GM18951 (cell line): Measurements from ENCODE around the gene ETV3L.

Source experiments
- POLR2A ChIP-seq: IDR thresholded peaks from 4 replicates; pipeline ENCODE4 v1.6.1; 2011; ENCODE audit warnings: mild to moderate bottlenecking; ENCODE audit not compliant: insufficient read length, insufficient read depth; ENCODE audit errors: extremely low read depth
- in situ Hi-C: fragments of 300-500 bp; cut with MboI; formaldehyde crosslinking; loops from one replicate; pipeline ENCODE4 v1.12.0; 2022; ENCODE audit warnings: low sequenced_read_pairs, mixed read lengths, inconsistent platforms; ENCODE audit not compliant: unreplicated experiment

Gene ETV3L

DNA sequence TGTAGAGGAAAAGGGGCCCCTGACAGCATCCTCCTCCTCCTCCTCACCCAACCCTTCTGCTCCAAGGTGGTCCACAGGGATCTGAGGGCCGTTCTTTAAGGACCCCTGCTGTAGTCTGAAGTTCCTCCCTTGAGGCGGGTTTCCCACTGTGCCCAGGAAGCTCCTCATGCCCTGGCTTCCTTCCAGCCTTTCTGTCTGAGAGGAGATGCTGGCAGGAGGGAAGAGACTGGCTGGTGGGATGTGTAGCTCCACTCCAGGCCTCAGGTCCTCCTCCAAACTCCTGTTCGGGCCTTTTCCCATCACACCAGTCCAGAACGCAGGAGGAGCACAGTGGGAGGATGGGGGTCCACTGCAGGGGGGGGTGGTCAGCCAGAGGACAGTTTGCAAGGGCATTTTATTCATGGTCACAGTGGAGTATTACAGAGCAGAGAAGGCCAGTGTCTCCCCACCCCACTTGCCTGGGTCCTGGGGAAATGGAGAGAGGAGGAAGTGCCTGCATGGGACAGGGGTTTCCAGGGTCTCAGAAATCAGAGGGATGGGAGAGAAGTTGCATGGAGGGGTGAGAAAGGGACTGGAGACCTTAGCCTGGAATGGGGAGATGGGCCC is 7.8 kb downstream of the ETV3L start:
- in situ Hi-C loops = no loop called here
- no peak for TF ChIP-seq POLR2A

DNA sequence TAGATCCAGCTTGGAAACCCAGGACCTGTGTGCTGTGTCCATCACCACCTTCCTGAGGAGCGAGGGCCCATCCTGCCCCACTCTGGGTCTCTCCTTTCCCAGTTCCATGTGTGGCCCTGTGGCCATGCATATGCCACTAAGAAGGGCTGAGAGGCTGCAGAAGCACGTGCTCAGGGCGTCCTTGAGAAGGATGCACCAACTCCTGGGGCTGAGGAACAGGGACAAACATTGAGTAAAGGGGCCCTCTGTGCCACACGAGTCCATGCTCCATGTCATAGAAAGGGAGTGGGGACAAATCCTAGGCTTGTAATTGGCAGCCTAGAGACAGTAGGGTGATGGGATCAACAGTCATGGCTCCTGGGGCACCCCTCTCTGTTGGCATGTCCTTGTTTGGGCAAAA is 8.4 kb downstream of the ETV3L start:
- in situ Hi-C loops = no loop called here
- TF ChIP-seq POLR2A = no peak

DNA sequence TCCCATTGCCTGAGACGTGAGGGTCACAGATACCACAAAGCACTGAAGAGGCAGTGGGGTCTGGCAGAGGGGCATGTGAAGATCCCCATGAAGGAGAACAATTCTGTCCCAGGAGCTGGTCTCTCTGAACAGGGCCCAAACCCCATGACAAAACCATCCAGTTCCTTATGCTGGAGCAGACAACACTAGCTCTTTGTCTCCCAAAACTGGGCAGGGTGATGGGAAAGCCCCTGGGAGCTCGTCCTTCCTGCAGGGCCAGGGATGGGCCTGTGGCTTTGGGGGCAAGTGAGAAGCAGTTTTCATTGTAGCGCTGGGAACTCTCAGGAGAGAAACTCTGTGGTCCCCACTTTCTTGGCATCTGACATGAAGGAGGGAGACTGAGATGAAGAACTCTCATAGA is 8.8 kb downstream of the ETV3L start:
- in situ Hi-C loops = no loop called here
- TF ChIP-seq POLR2A = no peak

DNA sequence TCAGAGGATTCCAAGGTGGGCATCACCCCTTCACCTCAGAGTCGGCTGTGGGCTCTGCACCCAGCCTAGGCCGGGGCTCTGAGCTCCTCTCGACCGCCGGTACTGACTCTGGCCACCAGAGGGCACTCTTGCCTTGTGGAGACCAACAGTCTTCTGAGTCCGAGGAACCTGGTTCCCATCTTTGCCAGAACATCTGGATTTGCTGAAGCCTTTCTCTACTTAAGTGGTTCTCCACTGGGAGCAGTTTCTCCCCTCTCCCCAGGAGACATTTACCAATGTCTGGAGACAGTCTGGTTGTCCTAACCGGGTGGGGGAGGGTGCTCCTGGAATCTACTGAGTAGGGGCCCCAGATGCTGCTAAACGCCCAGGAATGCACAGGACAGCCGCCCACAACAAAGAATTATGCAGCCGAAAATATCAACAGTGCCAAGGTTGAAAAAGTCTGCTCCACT is 9.4 kb downstream of the ETV3L start:
- in situ Hi-C loops = no loop called here
- no peak for TF ChIP-seq POLR2A

DNA sequence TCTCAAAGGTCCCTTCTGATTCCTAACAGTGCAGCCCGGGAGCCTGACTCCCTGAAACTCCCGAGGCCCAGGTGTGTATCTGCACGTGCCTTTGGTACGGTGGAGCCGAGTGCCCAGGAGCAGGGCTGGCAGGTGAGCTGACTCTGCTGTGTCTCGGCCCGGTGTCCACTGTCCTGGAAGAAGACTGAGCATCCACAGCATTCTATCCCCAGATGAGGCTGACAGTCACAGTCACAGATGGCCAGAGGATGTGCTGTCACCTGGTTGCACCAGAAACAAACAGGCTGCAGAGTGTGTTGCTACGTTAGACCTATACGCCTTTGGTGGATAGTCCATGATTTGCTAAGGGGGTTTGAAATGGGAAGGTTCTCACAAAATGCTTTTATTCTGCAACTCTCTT is 9.8 kb downstream of the ETV3L start:
- no peak for TF ChIP-seq POLR2A
- in situ Hi-C loops = no loop called here

DNA sequence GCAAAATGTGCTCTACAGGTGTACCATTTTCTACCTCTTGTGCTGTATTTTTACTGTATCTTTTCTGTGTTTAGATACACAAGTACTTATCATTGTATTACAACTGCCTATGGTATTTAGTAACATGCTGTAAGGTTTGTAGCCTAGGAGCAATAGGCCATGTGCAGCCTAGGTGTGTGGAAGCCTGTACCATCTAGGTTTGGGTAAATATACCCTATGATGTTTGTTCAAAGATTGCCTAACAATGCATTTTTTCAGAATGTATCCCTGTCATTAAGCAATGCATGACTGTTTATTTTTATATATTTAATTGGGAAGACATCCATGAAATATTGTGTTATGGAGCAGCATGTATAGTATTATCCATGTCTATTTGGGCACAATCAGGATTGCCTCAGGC is 11.0 kb downstream of the ETV3L start:
- in situ Hi-C loops = no loop called here
- TF ChIP-seq POLR2A = no peak

DNA sequence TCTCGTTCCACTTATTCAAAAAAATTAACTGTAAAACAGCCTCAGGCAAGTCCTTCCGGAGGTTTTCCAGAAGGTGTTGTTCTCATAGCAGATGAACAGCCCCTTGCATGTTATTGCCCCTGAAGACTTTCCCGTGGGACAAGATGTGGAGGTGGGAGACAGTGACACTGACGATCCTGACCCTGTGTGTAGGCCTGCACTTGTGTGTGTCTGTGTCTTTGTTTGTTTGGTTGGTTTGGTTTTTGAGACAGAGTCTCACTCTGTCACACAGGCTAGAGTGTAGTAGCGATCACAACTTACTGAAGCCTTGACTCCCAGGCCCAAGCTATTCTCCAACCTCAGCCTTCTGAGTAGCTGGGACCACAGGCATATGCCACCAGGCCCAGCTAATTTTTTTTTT is 12.6 kb downstream of the ETV3L start:
- no peak for TF ChIP-seq POLR2A
- in situ Hi-C loops = no loop called here

DNA sequence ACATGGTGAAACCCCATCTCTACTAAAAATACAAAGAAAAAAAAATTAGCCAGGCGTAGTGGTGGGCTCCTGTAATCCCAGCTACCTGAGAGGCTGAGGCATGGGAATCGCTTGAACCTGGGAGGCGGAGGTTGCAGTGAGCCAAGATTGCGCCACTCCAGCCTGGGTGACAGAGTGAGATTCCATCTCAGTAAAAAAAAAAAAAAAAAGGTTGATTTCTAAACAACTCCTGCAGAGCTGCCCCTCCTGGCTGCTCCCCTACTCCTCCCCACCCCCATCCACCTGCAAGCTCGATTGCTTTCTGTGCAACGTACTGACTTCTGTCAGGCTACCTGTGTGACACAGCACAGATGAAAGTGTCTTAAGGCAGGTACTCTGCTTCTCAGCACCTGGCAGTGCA is 13.3 kb downstream of the ETV3L start:
- in situ Hi-C loops = no loop called here
- no peak for TF ChIP-seq POLR2A

DNA sequence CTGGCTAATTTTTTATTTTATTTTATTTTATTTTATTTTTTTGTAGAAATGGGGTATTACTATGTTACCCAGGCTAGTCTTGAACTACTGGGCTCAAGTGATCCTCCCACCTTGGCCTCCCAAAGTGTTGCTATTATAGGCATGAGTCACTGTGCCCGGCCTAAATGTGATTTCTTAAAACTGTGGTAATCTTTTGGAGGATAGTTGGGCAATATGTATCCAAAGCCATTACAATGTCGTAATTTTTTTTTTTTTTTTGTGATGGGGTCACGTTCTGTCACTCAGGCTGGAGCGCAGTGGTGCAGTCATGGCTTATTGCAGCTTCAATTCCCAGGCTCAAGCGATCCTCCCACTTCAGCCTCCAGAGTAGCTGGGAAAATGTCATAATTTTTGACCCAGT is 14.2 kb downstream of the ETV3L start:
- TF ChIP-seq POLR2A = no peak
- in situ Hi-C loops = no loop called here

DNA sequence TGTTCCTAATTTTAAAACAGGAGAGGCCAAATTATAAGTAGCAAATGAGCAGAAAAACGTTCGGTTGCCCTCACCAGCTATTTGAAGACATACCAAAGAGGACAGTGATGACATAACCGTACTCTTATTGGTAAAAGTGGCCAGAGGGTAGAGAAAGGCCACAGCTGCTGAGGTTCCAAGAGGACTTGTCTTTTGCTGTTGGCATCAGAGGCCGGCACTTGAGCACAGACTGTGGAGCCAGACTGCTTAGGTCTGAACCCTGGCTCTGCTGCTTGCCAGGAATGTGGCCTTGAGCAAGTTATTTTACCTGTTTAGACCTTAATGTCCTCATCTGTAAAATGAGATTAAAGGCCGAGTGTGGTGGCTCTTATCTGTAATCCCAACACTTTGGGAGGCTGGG is 14.9 kb downstream of the ETV3L start:
- TF ChIP-seq POLR2A = no peak
- in situ Hi-C loops = no loop called here

DNA sequence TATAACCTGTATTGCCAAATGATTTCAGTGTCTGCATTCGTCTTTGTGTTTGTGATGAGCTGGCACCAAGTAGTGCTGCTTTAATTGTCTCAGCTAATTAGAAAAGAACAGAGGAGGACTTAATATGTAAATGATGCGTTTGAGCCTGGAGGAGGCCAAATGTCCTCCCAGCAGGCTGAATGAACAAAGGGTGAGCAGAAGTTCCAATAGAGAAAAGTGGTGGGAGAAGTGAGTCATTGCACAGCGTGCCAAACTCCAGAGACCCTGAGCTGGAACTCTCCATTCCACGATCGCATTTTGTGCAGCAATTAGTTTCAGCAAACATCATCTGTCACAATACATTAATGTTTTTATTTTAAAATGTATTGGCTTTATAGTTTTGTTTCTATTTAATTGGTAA is 17.9 kb downstream of the ETV3L start:
- in situ Hi-C loops = no loop called here

DNA sequence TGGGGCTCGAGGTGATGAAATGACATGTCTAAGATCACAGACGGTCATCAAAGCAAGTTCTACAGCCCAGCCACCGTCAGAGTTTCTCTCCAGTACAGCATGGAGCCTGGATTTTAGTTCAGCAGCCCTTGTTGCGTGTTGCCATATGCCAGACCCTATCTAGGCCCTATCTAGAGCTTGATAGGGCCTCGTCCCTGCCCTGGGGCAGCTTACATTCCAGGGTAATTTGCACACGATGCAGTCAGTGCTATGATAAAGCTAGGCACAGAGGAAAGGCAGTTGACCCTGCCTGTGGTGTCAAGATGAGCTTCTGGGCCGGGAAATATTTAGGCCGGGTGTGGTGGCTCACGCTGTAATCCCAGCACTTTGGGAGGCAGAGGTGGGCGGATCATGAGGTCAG is 18.9 kb downstream of the ETV3L start:
- no peak for TF ChIP-seq POLR2A
- in situ Hi-C loops = no loop called here

More for the DNA sequence above, 17.9 kb downstream of the ETV3L start:
- no peak for TF ChIP-seq POLR2A

DNA sequence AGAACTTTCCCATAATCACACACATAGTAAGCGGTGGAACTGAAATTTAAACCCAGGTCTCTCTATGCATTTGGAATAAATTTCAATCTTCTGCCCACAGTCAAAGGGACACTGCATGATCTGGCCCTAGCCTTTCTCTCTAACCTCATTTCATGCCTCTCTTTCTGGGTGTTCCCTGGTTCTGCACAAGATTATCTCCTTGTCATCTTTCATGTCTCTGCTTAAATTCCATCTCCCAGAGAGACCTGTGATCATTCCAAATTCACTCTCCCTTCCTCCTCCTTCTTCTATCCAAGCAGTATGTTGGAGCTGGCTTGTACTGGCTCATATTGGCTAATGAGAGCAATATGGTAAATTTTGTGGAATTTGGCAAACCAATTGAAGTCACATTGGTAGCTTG is 22.2 kb downstream of the ETV3L start:
- in situ Hi-C loops = no loop called here
- no peak for TF ChIP-seq POLR2A

DNA sequence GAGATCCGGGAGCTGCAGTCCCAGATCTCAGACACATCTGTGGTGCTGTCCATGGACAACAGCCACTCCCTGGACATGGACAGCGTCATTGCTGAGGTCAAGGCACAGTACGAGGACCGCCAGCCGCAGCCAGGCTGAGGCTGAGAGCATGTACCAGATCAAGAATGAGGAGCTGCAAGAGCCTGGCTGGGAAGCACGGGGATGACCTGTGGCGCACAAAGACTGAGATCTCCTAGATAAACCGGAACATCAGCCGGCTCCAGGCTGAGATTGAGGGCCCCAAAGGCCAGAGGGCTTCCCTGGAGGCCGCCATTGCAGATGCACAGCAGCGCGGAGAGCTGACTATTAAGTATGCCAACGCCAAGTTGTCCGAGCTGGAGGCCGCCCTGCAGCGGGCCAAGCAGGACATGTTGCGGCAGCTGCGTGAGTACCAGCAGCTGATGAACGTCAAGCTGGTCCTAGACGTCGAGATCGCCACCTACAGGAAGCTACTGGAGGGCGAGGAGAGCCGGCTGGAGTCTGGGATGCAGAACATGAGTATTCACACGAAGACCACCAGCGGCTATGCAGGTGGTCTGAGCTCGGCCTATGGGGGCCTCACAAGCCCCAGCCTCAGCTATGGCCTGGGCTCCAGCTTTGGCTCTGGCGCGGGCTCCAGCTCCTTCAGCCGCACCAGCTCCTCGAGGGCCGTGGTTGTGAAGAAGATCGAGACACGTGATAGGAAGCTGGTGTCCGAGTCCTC is 25.5 kb downstream of the ETV3L start:
- in situ Hi-C loops = no loop called here
- TF ChIP-seq POLR2A = no peak
